Kidney (tissue), 14 donors: ENCODE results near the gene ACER3. TPM values are rescaled to one million over a fixed set of nuclear protein-coding genes. Genes with fewer than 3 reads are reported as not detected.
"Not testable (repeated sequence)": the region's sequence is repeated elsewhere in the genome, so short reads cannot be mapped to it uniquely, and the experiment has no call there.

Experiments used
- DNase-seq, 5 donors: peaks; one replicate each; pipeline ENCODE4 v3.0.0-alpha.2; 2013 to 2020
- FAIRE-seq: peaks from 2 replicates; lab custom pipeline; 2012; peaks lifted over from hg19 to GRCh38; lab: Jason Lieb, UNC
- H3K27ac ChIP-seq, 2 donors: one replicate each; pipeline ENCODE4 v1.7.0; 2013; ENCODE audit warnings: low read depth in 2 of 2, low read length in 2 of 2, inconsistent platforms in 1 of 2
- H3K27me3 ChIP-seq: one replicate; pipeline ENCODE4 v1.7.1; 2013; ENCODE audit warnings: low read length, inconsistent platforms; ENCODE audit not compliant: control insufficient read depth, insufficient read depth
- H3K36me3 ChIP-seq, 3 donors: one replicate each; pipeline versions ENCODE4 v1.7.0 to v1.7.1; 2013; ENCODE audit warnings: low read length in 3 of 3, control low read depth in 1 of 3, inconsistent platforms in 1 of 3; ENCODE audit not compliant: insufficient read depth in 3 of 3, control insufficient read depth in 2 of 3
- H3K4me1 ChIP-seq, 3 donors: one replicate each; pipeline versions ENCODE4 v1.7.0 to v1.7.1; 2013; ENCODE audit warnings: low read length in 3 of 3, inconsistent platforms in 1 of 3, low read depth in 1 of 3; ENCODE audit not compliant: control insufficient read depth in 2 of 3, insufficient read depth in 2 of 3
- H3K4me3 ChIP-seq, 3 donors: one replicate each; pipeline versions ENCODE4 v1.7.0 to v1.8.1; 2013; ENCODE audit warnings: low read length in 3 of 3, control low read depth in 1 of 3, inconsistent platforms in 1 of 3
- H3K9ac ChIP-seq, 3 donors: one replicate each; pipeline versions ENCODE4 v1.7.0 to v1.7.1; 2013; ENCODE audit warnings: low read length in 3 of 3, control low read depth in 1 of 3, inconsistent platforms in 1 of 3
- H3K9me3 ChIP-seq, 3 donors: one replicate each; pipeline versions ENCODE4 v1.7.0 to v1.7.1; 2013; ENCODE audit warnings: low read length in 3 of 3, control low read depth in 1 of 3, inconsistent platforms in 1 of 3; ENCODE audit not compliant: control insufficient read depth in 2 of 3, insufficient read depth in 1 of 3
- CTCF ChIP-seq: IDR thresholded peaks from 3 replicates; pipeline ENCODE4 v1.5.1; 2012; ENCODE audit warnings: mild to moderate bottlenecking, moderate library complexity, borderline replicate concordance; ENCODE audit not compliant: insufficient read depth; ENCODE audit errors: extremely low read depth
- intact Hi-C: fragments of 100-400 bp; cut with DNase I; formaldehyde crosslinking; loops from one replicate; pipeline ENCODE4 v1.11.1; 2022
- polyA plus RNA-seq: library from polyadenylated mRNA; stranded (reverse); fragments of 350-450 nt; fragmentation: Illumina TruSeq; extraction: RNeasy Lipid Tissue Mini Kit (QIAGEN cat#74804); gene quantifications from one replicate; pipeline ENCODE4 v1.2.3, GENCODE V29; 2014; ENCODE audit warnings: low read depth, low replicate concordance; ENCODE audit not compliant: insufficient read depth
- total RNA-seq: library from RNA; stranded (reverse); fragmentation: NEBNext Ultra II Directional; extraction: Animal tissue kit (Norgen Biotek cat#: 25700); gene quantifications from one replicate; pipeline ENCODE4 v1.2.1, GENCODE V29; 2021
- donor health status: control.
- donor health status: control.
- donor health status: control.
- donor health status: control.
- donor health status: control.
- donor health status: DM: yes; HTN: yes; CAD: no.
- donor health status: Normal renal cell carcinoma (clear cell type).

The ACER3 gene
- total and polyA plus RNA-seq, 2 donors from 2014 or later: 5.9 to 35.3 TPM

GRCh38 chr11:77057938-77058474, 197.3 kb downstream of the ACER3 start:
- H3K9ac ChIP-seq: no peak overlapping the region
- no peak for TF ChIP-seq CTCF
- no peaks in the 10 kb centered on the region for H3K27me3 ChIP-seq
- DNase-seq: no peak
- peaks cover 0 to 4% (median 0%) of the 10 kb centered on the region in 3 donors for H3K9me3 ChIP-seq
- no peaks in the 10 kb centered on the region for H3K36me3 ChIP-seq
- FAIRE-seq: no peak
- intact Hi-C loops: no loop called here
- no peaks in the 10 kb centered on the region for H3K4me1 ChIP-seq
- H3K4me3 ChIP-seq: no peak overlapping the region
- no peak overlapping the region for H3K27ac ChIP-seq

GRCh38 chr11:77058900-77059299, 198.2 kb downstream of the ACER3 start:
- DNase-seq (no peak), FAIRE-seq (no peak)
- H3K27ac ChIP-seq: no peak overlapping the region
- peaks cover 0 to 4% (median 0%) of the 10 kb centered on the region in 3 donors for H3K9me3 ChIP-seq
- intact Hi-C loops: no loop called here
- H3K4me3 ChIP-seq: no peak overlapping the region
- no peaks in the 10 kb centered on the region for H3K4me1 ChIP-seq
- no peak overlapping the region for H3K9ac ChIP-seq
- no peak for TF ChIP-seq CTCF
- H3K27me3 ChIP-seq: no peaks in the 10 kb centered on the region
- no peaks in the 10 kb centered on the region for H3K36me3 ChIP-seq

- intact Hi-C loops: no loop called here
- DNase-seq: no peak
- no peak for TF ChIP-seq CTCF
- no peaks in the 10 kb centered on the region for H3K27me3 ChIP-seq
- H3K4me1 ChIP-seq: no peaks in the 10 kb centered on the region
- H3K36me3 ChIP-seq: no peaks in the 10 kb centered on the region
- H3K27ac ChIP-seq: no peak overlapping the region
- FAIRE-seq: no peak
- peaks cover 0 to 4% (median 0%) of the 10 kb centered on the region in 3 donors for H3K9me3 ChIP-seq
- H3K9ac ChIP-seq: no peak overlapping the region
- no peak overlapping the region for H3K4me3 ChIP-seq
Measured at GRCh38 chr11:77059806-77060205, 199.1 kb downstream of the ACER3 start.

GRCh38 chr11:77060234-77060633, 199.5 kb downstream of the ACER3 start:
- Histone ChIP-seq H3K27ac (no peak overlapping the region), H3K9me3 (peaks cover 0 to 4% (median 0%) of the 10 kb centered on the region in 3 donors), H3K9ac (no peak overlapping the region), H3K36me3 (no peaks in the 10 kb centered on the region), H3K4me1 (no peaks in the 10 kb centered on the region), H3K4me3 (no peak overlapping the region), H3K27me3 (no peaks in the 10 kb centered on the region)
- no peak for FAIRE-seq
- TF ChIP-seq CTCF: no peak
- intact Hi-C loops: no loop called here
- DNase-seq: no peak

- H3K9ac ChIP-seq, DNase-seq, H3K4me1 ChIP-seq, H3K36me3 ChIP-seq, H3K4me3 ChIP-seq, FAIRE-seq, H3K9me3 ChIP-seq, H3K27me3 ChIP-seq, H3K27ac ChIP-seq, intact Hi-C loops: not testable (repeated sequence)
Measured at GRCh38 chr11:77061258-77061657, 200.5 kb downstream of the ACER3 start.
